Esophagus mucosa (tissue), 1 donor: ENCODE data around the gene VPS25. TPM values are rescaled to one million over a fixed set of nuclear protein-coding genes. Genes with fewer than 3 reads are reported as not detected.
"Not testable (repeated sequence)": the region's sequence is repeated elsewhere in the genome, so short reads cannot be mapped to it uniquely, and the experiment has no call there.

Experiments used
- ATAC-seq: fragments of 200-7000 bp; cut with Tn5 transposase; one replicate; pipeline ENCODE4 v1.9.1; 2020
- total RNA-seq: library from RNA; stranded (reverse); gene quantifications from one replicate; pipeline ENCODE4 v1.2.4, GENCODE V29; 2023
- donor health status: DM: yes; HTN: yes; CAD: no.

The VPS25 gene
- total RNA-seq, 1 donor from 2014 or later = 70.9 TPM

- not testable (repeated sequence) for ATAC-seq
Measured at GRCh38 chr17:42769964-42770363, 3.3 kb upstream of the VPS25 start.

DNA sequence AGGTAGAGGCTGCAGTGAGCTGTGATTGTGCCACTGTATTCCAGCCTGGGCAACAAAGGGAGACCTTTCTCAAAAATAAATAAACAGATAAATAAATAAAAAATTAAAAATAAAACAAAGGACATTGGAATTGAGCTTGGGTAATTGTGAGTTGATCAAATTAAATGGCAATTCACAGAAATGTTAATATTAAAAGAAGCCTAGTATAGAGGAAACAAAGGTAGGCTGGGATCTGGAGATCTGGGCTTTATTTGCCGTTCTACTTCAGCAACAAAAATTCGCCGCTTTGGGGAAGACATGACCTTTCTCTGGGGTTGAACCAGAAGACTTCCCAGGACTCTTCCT lies 332 bp upstream of the VPS25 start:
- ATAC-seq = no peak

DNA sequence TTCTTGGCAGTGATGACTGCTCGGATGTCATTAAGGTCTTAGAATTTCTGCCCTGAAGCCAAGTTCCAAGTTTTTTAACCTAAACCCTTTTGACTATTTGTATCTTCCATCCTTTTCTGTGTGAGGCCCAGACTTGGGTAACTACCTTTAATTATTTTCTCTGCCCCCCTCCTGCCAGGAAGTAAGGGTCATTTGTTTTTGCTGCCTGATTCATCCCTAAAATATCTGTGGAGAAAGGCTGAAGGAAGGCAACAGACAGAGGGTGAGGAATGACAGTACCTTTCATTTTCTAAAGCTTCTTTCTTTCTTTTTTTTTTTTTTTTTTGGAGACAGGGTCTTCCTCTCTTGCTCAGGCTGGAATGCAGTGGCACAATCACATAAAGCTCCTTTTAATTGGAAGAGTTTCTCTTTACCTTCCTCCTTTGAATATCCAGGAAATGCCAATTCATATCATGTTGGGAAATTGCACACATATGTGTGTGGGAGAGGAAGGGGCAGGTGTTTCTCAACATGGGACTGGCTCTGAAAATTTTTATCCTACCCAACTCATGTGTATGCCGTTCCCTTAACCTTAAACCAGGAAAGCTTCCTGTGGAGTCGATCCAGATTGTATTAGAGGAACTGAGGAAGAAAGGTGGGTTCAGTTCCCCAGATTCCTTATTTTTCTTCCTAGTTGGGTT lies 957 bp downstream of the VPS25 start:
- no peak for ATAC-seq

- no peak for ATAC-seq
Measured at GRCh38 chr17:42775534-42776098, 2.4 kb downstream of the VPS25 start.

GRCh38 chr17:42778570-42778969 lies 5.3 kb downstream of the VPS25 start:
- no peak for ATAC-seq

DNA sequence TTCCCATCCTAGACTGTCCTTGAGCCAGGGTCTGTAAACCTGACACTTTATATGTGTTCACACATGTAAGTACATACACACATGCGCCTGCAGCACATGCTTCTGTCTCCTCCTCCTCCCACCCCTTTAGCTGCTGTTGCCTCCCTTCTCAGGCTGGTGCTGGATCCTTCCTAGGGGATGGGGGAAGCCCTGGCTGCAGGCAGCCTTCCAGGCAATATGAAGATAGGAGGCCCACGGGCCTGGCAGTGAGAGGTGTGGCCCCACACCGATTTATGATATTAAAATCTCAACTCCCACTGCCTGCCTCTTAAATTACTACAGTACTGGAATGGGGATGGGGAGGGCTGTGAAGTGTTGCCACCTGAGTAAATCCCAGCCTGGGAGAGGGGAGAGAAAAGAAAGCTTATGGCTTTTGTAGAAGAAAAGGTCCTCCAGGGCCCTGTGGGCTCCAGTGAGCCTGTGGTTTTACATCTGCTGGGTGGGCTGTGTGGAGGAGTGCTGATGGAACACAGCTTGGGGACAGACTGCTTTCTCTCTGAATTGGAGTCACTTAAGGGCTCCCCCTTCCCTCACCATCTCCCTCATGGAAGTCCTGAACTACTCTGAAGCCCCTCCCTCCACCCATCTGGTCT lies 6.2 kb downstream of the VPS25 start:
- ATAC-seq = no peak

GRCh38 chr17:42779936-42780850 lies 6.9 kb downstream of the VPS25 start, which contains the start of gene WNK4:
WNK4 (plus strand) TSS chr17:42780610; CDS start chr17:42780699, 89 bp downstream.
- peak; percentile 13 for ATAC-seq

DNA sequence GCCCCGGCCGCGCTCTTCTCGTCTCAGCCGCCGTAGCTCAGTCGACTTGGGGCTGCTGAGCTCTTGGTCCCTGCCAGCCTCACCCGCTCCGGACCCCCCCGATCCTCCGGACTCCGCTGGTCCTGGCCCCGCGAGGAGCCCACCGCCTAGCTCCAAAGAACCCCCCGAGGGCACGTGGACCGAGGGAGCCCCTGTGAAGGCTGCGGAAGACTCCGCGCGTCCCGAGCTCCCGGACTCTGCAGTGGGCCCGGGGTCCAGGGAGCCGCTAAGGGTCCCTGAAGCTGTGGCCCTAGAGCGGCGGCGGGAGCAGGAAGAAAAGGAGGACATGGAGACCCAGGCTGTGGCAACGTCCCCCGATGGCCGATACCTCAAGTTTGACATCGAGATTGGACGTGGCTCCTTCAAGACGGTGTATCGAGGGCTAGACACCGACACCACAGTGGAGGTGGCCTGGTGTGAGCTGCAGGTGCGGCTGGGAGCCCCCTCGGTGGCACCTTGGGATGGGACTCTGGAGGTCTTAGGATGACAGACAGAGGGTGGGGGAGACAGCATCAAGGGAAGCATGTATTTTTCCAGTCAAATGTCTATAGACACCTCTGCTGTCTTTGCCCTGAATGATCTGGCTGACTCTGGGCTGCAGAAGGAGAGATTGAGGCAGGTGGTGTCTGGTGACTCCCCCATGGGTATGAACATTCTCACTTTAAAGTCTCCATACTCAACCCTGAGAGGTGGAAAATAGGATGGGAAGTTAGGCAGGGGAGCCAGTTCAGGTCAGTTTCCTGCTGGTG lies 7.8 kb downstream of the VPS25 start:
- no peak for ATAC-seq

DNA sequence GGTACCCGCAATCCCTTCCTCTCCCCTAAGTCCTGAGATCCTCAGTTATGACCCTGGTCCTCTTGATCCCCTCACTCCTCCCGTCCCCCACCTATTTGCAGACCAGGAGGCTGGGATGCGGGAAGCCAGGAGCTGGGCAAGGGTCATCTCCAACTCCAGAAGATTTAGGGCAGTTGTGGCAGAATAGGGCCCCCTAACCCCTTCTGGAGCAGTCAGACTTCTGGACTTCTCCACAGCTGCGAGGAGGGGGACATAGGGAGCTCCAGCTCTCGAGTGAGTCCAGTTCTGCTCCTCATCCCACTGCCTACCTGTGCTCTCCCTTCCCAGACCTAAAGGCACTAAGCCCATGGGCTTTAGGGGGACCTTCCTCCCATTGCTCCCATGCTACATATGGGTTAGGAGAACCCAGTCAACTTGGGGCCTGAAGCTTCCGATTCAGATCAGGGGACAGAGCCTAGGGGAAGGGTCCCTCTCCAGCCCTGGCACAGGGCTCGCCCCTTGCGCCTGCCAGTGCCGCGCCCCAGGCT lies 8.5 kb downstream of the VPS25 start:
- ATAC-seq = peak; percentile 6

- no peak for ATAC-seq
Measured at GRCh38 chr17:42782166-42783061, 9.2 kb downstream of the VPS25 start.

DNA sequence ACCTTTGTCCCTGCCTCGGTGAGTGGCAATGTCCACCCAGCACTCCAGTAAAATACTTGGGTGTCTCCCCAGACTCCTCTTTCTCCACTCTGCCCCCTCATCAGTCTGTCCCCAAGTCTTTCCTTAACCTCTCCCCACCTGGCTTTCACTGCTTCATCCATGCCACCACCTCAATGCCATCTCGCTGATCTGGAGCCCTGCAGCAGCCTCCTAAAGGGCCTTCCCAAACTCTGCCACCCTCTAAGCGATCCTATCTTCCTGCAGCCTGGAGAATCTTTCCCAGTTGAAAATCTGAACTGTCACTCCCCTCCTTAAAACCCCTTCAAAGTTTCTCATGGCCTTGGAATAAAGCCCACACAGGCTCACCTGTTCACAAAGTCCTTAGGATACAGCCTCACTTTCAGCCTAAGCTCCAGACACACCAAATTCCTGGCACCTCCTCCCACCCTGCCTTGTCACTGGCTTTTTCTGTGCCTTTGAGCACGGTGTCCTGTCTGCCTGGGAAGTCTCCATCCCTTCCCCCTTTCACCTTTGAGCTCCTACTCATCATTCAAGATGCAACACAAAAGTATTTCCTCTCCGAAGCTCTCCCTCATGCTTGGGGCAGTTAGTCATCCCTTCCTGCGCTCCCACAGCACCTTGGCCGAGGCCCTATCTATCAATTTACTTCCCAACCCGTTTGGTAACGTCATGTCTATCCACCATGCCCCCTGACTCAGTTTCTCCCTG lies 10.0 kb downstream of the VPS25 start:
- no peak for ATAC-seq

GRCh38 chr17:42783791-42784138 lies 10.5 kb downstream of the VPS25 start:
- no peak for ATAC-seq

DNA sequence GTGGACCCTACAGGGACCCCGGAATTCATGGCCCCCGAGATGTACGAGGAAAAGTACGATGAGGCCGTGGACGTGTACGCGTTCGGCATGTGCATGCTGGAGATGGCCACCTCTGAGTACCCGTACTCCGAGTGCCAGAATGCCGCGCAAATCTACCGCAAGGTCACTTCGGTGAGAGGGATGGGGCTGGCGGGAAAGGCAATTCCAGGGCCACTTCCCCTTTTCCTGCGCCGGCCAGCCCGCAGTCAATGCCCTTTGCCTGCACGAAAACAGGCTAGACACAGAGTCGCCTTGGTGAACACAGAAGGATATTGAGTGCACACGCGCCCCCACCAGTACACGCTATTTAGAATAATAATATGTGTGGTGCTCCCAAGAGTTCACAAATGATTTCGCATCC lies 11.2 kb downstream of the VPS25 start:
- ATAC-seq = no peak

- no peak for ATAC-seq
Measured at GRCh38 chr17:42784811-42785592, 11.8 kb downstream of the VPS25 start.

GRCh38 chr17:42787266-42787665 lies 14.0 kb downstream of the VPS25 start:
- no peak for ATAC-seq

GRCh38 chr17:42791948-42792347 lies 18.7 kb downstream of the VPS25 start:
- ATAC-seq = no peak

GRCh38 chr17:42792545-42792944 lies 19.3 kb downstream of the VPS25 start:
- no peak for ATAC-seq

DNA sequence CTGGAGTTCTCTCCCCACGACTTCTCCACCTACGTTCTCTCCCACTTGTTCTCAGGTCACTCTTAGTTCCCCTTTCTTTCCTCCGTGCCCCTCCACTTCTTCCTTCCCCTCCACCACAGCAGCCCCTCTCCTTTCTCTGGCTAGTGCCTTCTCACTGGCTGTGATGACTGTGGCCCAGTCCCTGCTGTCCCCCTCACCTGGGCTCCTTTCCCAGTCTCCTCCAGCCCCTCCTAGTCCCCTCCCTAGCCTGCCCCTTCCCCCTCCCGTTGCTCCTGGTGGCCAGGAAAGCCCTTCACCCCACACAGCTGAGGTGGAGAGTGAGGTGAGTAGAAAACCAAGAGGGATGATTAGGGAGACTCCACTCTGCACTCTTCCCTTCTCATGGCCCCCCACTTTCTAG lies 21.8 kb downstream of the VPS25 start:
- ATAC-seq = no peak

GRCh38 chr17:42795465-42795864 lies 22.2 kb downstream of the VPS25 start:
- ATAC-seq = peak; percentile 32
